ENCODE results near the gene TARS1.

- TF ChIP-seq, protein P1, sequence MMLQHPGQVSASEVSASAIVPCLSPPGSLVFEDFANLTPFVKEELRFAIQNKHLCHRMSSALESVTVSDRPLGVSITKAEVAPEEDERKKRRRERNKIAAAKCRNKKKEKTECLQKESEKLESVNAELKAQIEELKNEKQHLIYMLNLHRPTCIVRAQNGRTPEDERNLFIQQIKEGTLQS (CRISPR knock-in tag; conservative IDR thresholded peaks at IDR 0.05), result no peak
- TF ChIP-seq, protein P2, sequence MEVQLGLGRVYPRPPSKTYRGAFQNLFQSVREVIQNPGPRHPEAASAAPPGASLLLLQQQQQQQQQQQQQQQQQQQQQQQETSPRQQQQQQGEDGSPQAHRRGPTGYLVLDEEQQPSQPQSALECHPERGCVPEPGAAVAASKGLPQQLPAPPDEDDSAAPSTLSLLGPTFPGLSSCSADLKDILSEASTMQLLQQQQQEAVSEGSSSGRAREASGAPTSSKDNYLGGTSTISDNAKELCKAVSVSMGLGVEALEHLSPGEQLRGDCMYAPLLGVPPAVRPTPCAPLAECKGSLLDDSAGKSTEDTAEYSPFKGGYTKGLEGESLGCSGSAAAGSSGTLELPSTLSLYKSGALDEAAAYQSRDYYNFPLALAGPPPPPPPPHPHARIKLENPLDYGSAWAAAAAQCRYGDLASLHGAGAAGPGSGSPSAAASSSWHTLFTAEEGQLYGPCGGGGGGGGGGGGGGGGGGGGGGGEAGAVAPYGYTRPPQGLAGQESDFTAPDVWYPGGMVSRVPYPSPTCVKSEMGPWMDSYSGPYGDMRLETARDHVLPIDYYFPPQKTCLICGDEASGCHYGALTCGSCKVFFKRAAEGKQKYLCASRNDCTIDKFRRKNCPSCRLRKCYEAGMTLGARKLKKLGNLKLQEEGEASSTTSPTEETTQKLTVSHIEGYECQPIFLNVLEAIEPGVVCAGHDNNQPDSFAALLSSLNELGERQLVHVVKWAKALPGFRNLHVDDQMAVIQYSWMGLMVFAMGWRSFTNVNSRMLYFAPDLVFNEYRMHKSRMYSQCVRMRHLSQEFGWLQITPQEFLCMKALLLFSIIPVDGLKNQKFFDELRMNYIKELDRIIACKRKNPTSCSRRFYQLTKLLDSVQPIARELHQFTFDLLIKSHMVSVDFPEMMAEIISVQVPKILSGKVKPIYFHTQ (CRISPR knock-in tag; IDR thresholded peaks at IDR 0.05), result no peak
- TF ChIP-seq, protein P3, sequence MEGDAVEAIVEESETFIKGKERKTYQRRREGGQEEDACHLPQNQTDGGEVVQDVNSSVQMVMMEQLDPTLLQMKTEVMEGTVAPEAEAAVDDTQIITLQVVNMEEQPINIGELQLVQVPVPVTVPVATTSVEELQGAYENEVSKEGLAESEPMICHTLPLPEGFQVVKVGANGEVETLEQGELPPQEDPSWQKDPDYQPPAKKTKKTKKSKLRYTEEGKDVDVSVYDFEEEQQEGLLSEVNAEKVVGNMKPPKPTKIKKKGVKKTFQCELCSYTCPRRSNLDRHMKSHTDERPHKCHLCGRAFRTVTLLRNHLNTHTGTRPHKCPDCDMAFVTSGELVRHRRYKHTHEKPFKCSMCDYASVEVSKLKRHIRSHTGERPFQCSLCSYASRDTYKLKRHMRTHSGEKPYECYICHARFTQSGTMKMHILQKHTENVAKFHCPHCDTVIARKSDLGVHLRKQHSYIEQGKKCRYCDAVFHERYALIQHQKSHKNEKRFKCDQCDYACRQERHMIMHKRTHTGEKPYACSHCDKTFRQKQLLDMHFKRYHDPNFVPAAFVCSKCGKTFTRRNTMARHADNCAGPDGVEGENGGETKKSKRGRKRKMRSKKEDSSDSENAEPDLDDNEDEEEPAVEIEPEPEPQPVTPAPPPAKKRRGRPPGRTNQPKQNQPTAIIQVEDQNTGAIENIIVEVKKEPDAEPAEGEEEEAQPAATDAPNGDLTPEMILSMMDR (IDR thresholded peaks at IDR 0.05), result no peak
- no peak for TF ChIP-seq MXD4 (CRISPR knock-in tag; IDR thresholded peaks at IDR 0.05; ENCODE audit: borderline replicate concordance)
- TF ChIP-seq FOXJ3 (CRISPR knock-in tag; IDR thresholded peaks at IDR 0.05; ENCODE audit: borderline replicate concordance), result no peak
- no peak for TF ChIP-seq USF2 (CRISPR knock-in tag; IDR thresholded peaks at IDR 0.05)
- TF ChIP-seq TEAD4 (CRISPR knock-in tag; IDR thresholded peaks at IDR 0.05), result no peak
These were observed 744 bp downstream of the TARS1 start for GRCh38 chr5:33441241-33442177.

All from WTC11 (cell line).